Measurements from ENCODE around the gene NDUFV1.
"Not testable (repeated sequence)": the region's sequence is repeated elsewhere in the genome, so short reads cannot be mapped to it uniquely, and the experiment has no call there.

The NDUFV1 gene

GRCh38 chr11:67606492-67607295, at the start of gene NDUFV1:
TSS of gene NDUFV1 (plus strand) at chr11:67606936. CDS start at chr11:67607005, 69 bp downstream.
- peak; percentile 95 for DNase-seq (ENCODE audit: low spot score)

- no peak for DNase-seq (ENCODE audit: low spot score)
Measured at GRCh38 chr11:67558084-67558772, 48.5 kb upstream of the NDUFV1 start.

GRCh38 chr11:67561971-67562619, 44.6 kb upstream of the NDUFV1 start:
- no peak for DNase-seq (ENCODE audit: low spot score)

GRCh38 chr11:67562963-67563704, 43.6 kb upstream of the NDUFV1 start:
- no peak for DNase-seq (ENCODE audit: low spot score)

DNA sequence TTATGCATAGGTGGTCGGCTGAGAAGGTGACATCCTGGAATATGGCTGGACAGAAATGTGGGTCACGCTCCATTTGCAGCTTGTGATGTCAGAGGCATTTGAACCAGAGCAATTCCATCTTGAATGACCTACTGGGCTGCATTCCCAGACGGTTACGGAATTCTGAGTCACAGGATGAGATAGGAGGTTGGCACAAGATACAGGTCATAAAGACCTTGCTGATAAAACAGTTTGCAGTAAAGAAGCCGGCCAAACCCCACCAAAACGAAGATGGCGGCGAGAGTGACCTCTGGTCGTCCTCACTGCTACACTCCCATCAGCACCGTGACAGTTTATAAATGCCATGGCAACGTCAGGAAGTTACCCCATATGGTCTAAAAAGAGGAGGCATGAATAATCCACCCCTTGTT, 43.0 kb upstream of the NDUFV1 start:
- DNase-seq (ENCODE audit: low spot score) = not testable (repeated sequence)

GRCh38 chr11:67564230-67564629, 42.5 kb upstream of the NDUFV1 start:
- no peak for DNase-seq (ENCODE audit: low spot score)

DNA sequence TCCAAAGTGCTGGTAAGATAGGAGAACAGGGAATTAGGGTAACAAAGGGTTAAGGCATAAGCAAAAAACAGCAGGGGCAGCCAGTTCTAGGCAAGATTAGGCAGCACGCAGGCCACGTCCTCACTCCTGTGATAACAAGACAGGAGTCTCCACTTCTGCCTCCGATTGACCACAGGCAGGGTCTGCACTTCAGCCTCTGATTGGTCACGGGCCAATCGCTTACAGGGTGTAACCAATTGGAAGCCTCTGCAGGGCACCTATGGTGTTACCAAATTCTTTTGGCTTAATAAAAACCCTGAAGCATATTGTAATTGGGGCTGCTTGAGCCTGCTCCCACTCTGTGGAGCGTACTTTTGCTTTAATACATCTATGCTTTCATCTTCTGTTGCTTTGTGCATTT, 35.3 kb upstream of the NDUFV1 start:
- no peak for DNase-seq (ENCODE audit: low spot score)

GRCh38 chr11:67572305-67572704, 34.4 kb upstream of the NDUFV1 start:
- no peak for DNase-seq (ENCODE audit: low spot score)

DNA sequence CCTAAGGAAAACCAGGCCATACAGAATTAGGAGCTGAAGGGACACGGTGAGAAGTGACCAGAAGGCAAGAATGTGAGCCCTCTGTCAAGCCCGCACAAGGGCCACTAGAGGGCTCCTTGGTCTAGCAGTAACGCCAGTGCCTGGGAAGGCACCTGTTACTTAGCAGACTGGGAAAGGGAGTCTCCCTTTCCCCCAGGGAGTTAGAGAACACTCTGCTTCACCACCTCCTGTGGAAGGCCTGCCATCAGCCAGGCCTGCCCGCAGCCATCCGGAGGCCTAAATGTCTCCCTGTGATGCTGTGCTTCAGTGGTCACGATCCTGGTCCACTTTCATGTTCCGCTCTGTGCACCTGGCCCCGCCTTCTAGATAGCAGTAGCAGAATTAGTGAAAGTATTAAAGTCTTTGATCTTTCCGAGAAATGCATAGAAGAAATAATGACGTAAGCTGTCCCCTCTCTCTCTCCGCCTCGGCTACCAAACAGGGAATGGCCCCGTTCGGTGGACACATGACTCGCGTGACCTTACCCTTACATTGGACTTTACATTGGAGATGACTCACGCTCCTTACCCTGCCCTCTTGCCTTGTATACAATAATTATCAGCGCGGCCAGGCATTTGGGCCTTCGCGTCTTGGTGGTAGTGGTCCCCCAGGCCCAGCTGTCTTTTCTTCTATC, 33.9 kb upstream of the NDUFV1 start:
- peak; percentile 20 for DNase-seq (ENCODE audit: low spot score)

- DNase-seq (ENCODE audit: low spot score) = no peak
Measured at GRCh38 chr11:67574938-67575337, 31.8 kb upstream of the NDUFV1 start.

DNA sequence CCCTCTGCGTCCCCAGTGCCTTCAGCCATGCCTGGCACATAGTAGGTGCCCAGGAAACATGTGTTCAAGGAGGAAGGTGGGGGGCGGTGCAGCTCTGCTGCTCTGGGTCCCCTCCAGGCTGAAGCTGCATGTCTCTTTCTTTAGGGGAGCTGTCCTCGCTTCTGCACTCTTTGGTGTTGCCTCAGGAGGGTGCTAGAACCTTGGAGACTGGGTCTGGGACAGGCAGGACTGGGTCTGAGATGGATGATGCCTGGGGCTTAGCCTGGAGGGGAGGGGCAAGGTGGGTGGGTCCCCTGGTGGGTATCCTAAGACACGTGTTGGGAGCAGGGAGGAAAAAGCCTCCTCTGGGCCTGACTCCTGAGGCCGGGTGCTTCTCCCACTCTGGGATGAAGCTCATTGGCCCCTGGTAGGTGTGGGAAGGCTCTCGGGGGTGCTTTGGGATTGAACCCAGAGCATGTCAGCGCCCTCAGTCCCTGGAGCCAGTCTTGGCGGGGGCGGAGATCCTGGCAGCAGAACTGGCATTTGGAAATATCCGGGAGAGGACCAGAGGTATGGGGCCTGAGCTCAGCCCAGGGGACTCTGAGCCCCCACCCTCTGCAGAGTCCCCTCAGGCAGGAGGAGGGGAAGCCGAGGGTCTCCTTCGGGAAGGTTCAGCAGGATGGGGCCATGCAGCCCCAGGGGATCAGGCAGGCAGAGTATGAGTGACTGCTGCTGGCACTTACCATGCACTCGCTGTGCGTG, 29.8 kb upstream of the NDUFV1 start:
- DNase-seq (ENCODE audit: low spot score) = no peak

DNA sequence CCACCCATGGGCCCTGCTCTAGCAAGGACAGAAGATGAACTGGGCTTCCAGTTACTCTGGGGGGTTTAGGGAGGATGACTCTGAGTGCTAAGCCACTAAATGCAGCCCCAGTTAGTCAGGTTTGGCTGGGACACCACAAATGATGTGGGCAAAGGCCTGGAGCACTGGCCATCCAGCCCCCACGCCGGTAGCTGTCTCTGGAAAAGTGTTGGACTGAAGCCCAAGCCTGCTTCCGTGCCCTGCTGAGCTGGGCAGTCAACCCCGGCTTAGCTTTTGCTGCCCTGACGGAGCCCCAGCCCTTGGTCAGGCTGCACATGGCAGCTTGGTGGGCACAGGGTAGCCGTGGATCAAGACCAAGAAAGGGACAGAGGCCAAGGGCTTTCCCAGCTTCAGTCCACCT, 28.8 kb upstream of the NDUFV1 start:
- no peak for DNase-seq (ENCODE audit: low spot score)

- no peak for DNase-seq (ENCODE audit: low spot score)
Measured at GRCh38 chr11:67581469-67581868, 25.3 kb upstream of the NDUFV1 start.

GRCh38 chr11:67582011-67582410, 24.7 kb upstream of the NDUFV1 start:
- no peak for DNase-seq (ENCODE audit: low spot score)

DNA sequence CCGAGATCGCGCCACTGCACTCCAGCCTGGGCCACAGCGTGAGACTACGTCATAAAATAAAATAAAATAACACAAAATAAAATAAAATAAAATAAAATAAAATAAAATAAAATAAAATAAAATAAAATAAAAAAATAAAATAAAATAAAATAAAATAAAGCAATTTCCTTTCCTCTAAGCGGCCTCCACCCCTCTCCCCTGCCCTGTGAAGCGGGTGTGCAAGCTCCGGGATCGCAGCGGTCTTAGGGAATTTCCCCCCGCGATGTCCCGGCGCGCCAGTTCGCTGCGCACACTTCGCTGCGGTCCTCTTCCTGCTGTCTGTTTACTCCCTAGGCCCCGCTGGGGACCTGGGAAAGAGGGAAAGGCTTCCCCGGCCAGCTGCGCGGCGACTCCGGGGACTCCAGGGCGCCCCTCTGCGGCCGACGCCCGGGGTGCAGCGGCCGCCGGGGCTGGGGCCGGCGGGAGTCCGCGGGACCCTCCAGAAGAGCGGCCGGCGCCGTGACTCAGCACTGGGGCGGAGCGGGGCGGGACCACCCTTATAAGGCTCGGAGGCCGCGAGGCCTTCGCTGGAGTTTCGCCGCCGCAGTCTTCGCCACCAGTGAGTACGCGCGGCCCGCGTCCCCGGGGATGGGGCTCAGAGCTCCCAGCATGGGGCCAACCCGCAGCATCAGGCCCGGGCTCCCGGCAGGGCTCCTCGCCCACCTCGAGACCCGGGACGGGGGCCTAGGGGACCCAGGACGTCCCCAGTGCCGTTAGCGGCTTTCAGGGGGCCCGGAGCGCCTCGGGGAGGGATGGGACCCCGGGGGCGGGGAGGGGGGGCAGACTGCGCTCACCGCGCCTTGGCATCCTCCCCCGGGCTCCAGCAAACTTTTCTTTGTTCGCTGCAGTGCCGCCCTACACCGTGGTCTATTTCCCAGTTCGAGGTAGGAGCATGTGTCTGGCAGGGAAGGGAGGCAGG, 23.2 kb upstream of the NDUFV1 start, which contains the start of gene GSTP1:
Gene GSTP1 (plus strand): TSS at position 566 of the 958 bp plus-strand sequence. CDS start 32 bp downstream, at position 598.
- peak; percentile 47 for DNase-seq (ENCODE audit: low spot score)

DNA sequence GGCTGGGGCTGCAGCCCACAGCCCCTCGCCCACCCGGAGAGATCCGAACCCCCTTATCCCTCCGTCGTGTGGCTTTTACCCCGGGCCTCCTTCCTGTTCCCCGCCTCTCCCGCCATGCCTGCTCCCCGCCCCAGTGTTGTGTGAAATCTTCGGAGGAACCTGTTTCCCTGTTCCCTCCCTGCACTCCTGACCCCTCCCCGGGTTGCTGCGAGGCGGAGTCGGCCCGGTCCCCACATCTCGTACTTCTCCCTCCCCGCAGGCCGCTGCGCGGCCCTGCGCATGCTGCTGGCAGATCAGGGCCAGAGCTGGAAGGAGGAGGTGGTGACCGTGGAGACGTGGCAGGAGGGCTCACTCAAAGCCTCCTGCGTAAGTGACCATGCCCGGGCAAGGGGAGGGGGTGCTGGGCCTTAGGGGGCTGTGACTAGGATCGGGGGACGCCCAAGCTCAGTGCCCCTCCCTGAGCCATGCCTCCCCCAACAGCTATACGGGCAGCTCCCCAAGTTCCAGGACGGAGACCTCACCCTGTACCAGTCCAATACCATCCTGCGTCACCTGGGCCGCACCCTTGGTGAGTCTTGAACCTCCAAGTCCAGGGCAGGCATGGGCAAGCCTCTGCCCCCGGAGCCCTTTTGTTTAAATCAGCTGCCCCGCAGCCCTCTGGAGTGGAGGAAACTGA, 22.4 kb upstream of the NDUFV1 start:
- DNase-seq (ENCODE audit: low spot score) = no peak

DNA sequence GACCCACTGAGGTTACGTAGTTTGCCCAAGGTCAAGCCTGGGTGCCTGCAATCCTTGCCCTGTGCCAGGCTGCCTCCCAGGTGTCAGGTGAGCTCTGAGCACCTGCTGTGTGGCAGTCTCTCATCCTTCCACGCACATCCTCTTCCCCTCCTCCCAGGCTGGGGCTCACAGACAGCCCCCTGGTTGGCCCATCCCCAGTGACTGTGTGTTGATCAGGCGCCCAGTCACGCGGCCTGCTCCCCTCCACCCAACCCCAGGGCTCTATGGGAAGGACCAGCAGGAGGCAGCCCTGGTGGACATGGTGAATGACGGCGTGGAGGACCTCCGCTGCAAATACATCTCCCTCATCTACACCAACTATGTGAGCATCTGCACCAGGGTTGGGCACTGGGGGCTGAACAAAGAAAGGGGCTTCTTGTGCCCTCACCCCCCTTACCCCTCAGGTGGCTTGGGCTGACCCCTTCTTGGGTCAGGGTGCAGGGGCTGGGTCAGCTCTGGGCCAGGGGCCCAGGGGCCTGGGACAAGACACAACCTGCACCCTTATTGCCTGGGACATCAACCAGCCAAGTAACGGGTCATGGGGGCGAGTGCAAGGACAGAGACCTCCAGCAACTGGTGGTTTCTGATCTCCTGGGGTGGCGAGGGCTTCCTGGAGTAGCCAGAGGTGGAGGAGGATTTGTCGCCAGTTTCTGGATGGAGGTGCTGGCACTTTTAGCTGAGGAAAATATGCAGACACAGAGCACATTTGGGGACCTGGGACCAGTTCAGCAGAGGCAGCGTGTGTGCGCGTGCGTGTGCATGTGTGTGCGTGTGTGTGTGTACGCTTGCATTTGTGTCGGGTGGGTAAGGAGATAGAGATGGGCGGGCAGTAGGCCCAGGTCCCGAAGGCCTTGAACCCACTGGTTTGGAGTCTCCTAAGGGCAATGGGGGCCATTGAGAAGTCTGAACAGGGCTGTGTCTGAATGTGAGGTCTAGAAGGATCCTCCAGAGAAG, 21.6 kb upstream of the NDUFV1 start:
- no peak for DNase-seq (ENCODE audit: low spot score)

GRCh38 chr11:67585911-67586310, 20.8 kb upstream of the NDUFV1 start:
- DNase-seq (ENCODE audit: low spot score) = no peak
